Pericardium fibroblast (primary cell): ENCODE results near the gene HYCC2. TPM values are rescaled to one million over a fixed set of nuclear protein-coding genes. Genes with fewer than 3 reads are reported as not detected.

Experiments
- total RNA-seq: library from RNA; depleted of rRNA; stranded (reverse); fragments of >200 nt; gene quantifications from 2 replicates; pipeline ENCODE4 v1.2.3, GENCODE V29; 2015

HYCC2 gene
- 2.2 and 9.4 TPM in 2 replicates for total RNA-seq

DNA sequence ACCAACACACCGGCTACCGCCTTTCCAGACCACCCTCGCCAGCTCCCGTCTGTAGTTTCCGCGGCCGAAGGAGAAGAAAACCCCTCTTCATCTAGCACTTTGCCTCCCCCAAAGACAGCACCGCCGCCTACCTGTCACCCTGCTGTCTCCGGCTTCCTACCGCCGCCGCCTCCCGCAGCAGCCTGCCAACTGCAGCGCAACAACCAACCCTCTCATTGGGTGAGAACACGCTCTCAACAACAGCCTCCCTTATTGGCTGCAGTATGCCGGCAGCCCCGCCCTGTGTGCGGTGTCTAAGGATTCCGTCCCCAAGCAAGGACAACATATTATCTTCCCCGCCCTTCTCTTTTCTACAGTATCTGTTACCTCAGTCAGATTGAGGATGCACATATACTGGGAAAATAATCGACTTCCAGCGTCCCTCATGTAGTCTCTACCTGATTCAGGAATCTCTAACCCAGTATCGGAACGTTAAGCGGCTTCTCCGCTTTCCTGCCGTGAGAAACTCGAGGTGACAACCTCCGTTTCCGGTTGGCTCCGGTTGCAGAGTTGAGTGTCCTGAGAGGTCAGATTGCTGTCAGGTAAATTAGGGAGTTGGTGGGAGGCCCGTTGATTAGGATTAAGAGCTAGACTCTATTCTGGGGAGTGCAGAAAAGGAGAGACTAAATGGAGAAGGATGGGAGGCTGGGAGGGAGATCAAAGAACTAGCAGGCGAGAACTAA is at the start of gene HYCC2, which contains the start of gene NDUFB3:
HYCC2 (minus strand) TSS at position 193 of the 722 bp plus-strand sequence. CDS start 47,662 bp downstream, outside the sequence.
NDUFB3 (plus strand) TSS at position 523 of the 722 bp plus-strand sequence. CDS start 6,882 bp downstream, outside the sequence.

DNA sequence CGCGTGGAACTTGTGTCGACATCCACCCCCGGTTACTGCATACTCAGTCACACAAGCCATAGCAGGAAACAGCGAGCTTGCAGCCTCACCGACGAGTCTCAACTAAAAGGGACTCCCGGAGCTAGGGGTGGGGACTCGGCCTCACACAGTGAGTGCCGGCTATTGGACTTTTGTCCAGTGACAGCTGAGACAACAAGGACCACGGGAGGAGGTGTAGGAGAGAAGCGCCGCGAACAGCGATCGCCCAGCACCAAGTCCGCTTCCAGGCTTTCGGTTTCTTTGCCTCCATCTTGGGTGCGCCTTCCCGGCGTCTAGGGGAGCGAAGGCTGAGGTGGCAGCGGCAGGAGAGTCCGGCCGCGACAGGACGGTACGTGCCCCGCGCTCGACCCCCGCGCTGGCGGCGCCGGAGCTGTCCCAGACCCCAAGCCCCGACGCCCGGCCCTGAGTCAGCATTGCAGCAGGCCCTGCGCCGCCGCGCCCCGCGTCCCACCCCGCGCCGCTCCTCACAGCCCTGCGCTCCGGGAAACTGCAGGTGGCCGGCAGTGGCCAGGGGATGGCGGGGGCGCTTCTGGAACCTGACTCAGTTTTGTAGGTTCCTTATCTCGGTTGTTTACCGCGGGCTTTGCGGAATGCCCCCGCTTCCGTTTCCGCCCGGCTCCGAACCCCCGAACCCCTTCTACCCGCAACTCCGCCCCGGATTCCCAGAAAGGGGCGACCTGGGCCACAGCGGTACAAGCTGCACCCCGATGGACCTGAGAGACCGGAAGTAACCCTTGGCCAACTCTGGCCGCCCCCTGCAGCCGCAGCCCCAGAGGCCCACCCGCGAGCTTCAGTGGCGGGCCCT is 44.9 kb upstream of the HYCC2 start, which contains the start of gene CFLAR:
CFLAR (plus strand) TSS at position 50 of the 844 bp plus-strand sequence. CDS start 13,702 bp downstream, outside the sequence.

Other genes starting within 250 kb of the HYCC2 start
- 37.5 and 38.5 TPM in 2 replicates for gene CLK1, start 207.0 kb downstream of the HYCC2 start, total RNA-seq
- gene PPIL3, start 182.6 kb downstream of the HYCC2 start, total RNA-seq = 13.8 and 20.1 TPM in 2 replicates
- gene NIF3L1, start 182.3 kb downstream of the HYCC2 start, total RNA-seq = 13.4 and 19.3 TPM in 2 replicates
- gene ORC2, start 108.0 kb downstream of the HYCC2 start, total RNA-seq = 6.2 and 11.9 TPM in 2 replicates
- gene NDUFB3, start 330 bp upstream of the HYCC2 start, total RNA-seq = 48.8 and 55.9 TPM in 2 replicates
- gene CFLAR, start 44.5 kb upstream of the HYCC2 start, total RNA-seq = 21.2 and 34.2 TPM in 2 replicates
- gene CASP10, start 111.5 kb upstream of the HYCC2 start, total RNA-seq = 4.0 and 6.2 TPM in 2 replicates
- 8.9 and 18.2 TPM in 2 replicates for gene CASP8, start 188.9 kb upstream of the HYCC2 start, total RNA-seq